Suprapubic skin (tissue), 4 donors: ENCODE results near the gene EXD3.

Source experiments
- EP300 ChIP-seq: sonication (generic); formaldehyde crosslinking; IDR thresholded peaks from one replicate; pipeline ENCODE4 v1.6.1; 2017; ENCODE audit warnings: antibody characterized with exemption
- POLR2A ChIP-seq, 2 donors: fragments of 450-650 bp; IDR thresholded peaks; one replicate each; pipeline ENCODE4 v1.6.1; 2017; ENCODE audit warnings: antibody characterized with exemption in 2 of 2, mild to moderate bottlenecking in 2 of 2, moderate library complexity in 2 of 2
- POLR2AphosphoS5 ChIP-seq, 3 donors: sonication (generic); formaldehyde crosslinking; IDR thresholded peaks; one replicate each; pipeline ENCODE4 v1.6.1; 2017; ENCODE audit warnings: antibody characterized with exemption in 3 of 3
- TF ChIP-seq, protein P1 (sequence below), 2 donors: fragments of 200-600 bp in 1 of 2; fragments of 450-650 bp in 1 of 2; sonication (generic) in 1 of 2; IDR thresholded peaks; one replicate each; pipeline ENCODE4 v1.5.1; 2016 to 2019; ENCODE audit warnings: antibody characterized with exemption in 2 of 2, mild to moderate bottlenecking in 1 of 2, moderate library complexity in 1 of 2

DNA sequence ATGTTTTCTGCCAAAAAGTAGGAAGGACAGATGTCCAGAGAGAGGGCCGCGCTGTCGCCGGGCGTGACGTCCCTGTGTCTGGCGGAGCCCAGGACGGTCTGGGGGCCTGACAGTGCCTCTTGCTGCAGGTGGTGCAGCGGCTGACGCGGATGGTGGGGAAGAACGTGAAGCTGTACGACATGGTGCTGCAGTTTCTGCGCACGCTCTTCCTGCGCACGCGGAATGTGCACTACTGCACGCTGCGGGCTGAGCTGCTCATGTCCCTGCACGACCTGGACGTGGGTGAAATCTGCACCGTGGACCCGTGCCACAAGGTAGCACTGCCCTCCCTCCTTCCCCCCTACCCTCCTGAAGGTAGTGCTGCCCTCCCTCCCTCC, 160.1 kb downstream of the EXD3 start:
- TF ChIP-seq, protein P1, sequence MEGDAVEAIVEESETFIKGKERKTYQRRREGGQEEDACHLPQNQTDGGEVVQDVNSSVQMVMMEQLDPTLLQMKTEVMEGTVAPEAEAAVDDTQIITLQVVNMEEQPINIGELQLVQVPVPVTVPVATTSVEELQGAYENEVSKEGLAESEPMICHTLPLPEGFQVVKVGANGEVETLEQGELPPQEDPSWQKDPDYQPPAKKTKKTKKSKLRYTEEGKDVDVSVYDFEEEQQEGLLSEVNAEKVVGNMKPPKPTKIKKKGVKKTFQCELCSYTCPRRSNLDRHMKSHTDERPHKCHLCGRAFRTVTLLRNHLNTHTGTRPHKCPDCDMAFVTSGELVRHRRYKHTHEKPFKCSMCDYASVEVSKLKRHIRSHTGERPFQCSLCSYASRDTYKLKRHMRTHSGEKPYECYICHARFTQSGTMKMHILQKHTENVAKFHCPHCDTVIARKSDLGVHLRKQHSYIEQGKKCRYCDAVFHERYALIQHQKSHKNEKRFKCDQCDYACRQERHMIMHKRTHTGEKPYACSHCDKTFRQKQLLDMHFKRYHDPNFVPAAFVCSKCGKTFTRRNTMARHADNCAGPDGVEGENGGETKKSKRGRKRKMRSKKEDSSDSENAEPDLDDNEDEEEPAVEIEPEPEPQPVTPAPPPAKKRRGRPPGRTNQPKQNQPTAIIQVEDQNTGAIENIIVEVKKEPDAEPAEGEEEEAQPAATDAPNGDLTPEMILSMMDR (IDR thresholded peaks at IDR 0.05) = no peak
- TF ChIP-seq EP300 (no peak), POLR2AphosphoS5 (IDR thresholded peaks at IDR 0.05) (no peak), POLR2A (IDR thresholded peaks at IDR 0.05) (no peak)
